Right forelimb (tissue), 1 donor: ENCODE results near the gene VSIG10.
"Not testable (repeated sequence)": the region's sequence is repeated elsewhere in the genome, so short reads cannot be mapped to it uniquely, and the experiment has no call there.

Source experiments
- DNase-seq: peaks from one replicate; pipeline ENCODE4 v3.0.0-alpha.2; 2018

The VSIG10 gene

DNA sequence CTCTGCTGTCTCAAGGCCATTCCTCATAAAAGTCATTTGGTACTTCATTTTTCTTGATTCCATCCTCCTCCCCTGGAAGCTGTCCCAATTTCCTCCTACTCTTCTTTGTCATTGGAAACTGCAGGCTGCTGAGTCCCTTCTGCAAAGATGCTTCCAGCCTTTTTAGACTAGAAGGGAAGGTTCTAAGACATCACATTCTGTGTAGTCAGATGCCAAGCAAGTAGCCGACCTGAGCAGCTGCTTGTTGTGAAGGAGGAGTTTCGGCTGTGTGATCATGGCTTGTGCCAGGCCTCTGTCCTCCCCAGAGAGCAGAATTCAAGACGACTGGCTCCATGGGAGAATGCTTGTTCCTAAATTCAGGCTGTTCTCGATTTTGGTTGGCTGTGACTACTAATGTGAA is 78.6 kb downstream of the VSIG10 start:
- DNase-seq = no peak

- DNase-seq = no peak
These were observed 80.4 kb downstream of the VSIG10 start for GRCh38 chr12:118023301-118023860.

DNA sequence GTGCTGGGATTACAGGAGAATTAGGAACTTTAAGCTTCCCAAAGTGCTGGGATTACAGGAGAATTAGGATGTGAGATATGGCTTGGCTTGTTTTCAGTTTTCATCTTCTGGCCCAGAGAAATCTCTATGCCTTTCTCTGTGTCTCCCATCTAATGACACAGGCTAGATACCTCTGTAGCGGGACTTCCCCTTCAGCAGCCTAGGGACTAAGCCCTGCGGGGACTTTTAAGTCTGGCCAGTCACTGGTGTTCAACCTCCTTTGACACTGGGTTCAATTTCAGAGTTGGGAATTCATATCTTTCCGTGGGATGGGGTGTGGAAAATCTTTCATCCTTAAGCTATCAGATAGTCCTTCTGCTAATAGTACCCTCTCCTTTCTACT is 81.1 kb downstream of the VSIG10 start:
- DNase-seq = no peak

GRCh38 chr12:118022097-118022727 is 81.6 kb downstream of the VSIG10 start:
- DNase-seq = not testable (repeated sequence)

- no peak for DNase-seq
These were observed 83.8 kb downstream of the VSIG10 start for GRCh38 chr12:118020036-118020435.

GRCh38 chr12:118017926-118018325 is 85.9 kb downstream of the VSIG10 start:
- DNase-seq = no peak

GRCh38 chr12:118016424-118017264 is 87.2 kb downstream of the VSIG10 start, which contains the start of gene RFC5:
TSS of gene RFC5 (plus strand) at chr12:118016703. CDS start at chr12:118016828, 125 bp downstream.
- DNase-seq = peak; percentile 97

DNA sequence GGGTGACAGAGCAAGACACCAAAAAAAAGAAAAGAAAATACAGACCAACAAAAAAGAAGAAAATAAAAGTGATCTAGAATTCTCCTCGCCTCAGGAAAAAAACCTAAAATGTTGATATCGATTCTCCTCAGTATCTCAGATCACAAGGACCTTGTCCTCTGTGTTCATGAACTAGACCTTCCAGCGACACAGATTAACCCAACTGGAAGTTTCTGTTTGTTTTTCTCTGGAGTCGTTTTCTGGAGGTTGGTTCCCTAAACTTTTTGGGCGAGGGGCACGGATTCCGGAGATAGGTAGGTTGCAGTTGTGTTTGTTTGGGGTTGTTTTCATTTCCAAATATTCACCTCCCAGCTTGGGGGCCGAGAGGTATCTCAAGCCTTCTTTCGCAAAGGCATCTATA is 87.9 kb downstream of the VSIG10 start:
- no peak for DNase-seq

GRCh38 chr12:118015306-118015705 is 88.5 kb downstream of the VSIG10 start:
- DNase-seq = no peak
